GM18502 (cell line): ENCODE measurements around the gene ABCD3.
"Not testable (repeated sequence)": the region's sequence is repeated elsewhere in the genome, so short reads cannot be mapped to it uniquely, and the experiment has no call there.

Experiments
- ATAC-seq: cut with Tn5 transposase; IDR thresholded peaks from one replicate; pipeline ENCODE4 v1.9.1; 2021; ENCODE audit warnings: mild to moderate bottlenecking; ENCODE audit not compliant: unreplicated experiment, poor library complexity

The ABCD3 gene

GRCh38 chr1:94411237-94411636 is 7.0 kb upstream of the ABCD3 start:
- peak; percentile 90 for ATAC-seq

GRCh38 chr1:94413311-94413710 is 4.9 kb upstream of the ABCD3 start:
- no peak for ATAC-seq

- ATAC-seq, result no peak
These were observed 1.1 kb upstream of the ABCD3 start for GRCh38 chr1:94416901-94417727.

- no peak for ATAC-seq
These were observed 536 bp upstream of the ABCD3 start for GRCh38 chr1:94417728-94417977.

- peak; percentile 33 for ATAC-seq
These were observed 771 bp downstream of the ABCD3 start for GRCh38 chr1:94418664-94419655.

GRCh38 chr1:94422115-94422820 is 4.1 kb downstream of the ABCD3 start:
- ATAC-seq, result no peak

- no peak for ATAC-seq
These were observed 7.8 kb downstream of the ABCD3 start for GRCh38 chr1:94425821-94426484.

- not testable (repeated sequence) for ATAC-seq
These were observed 8.3 kb downstream of the ABCD3 start for GRCh38 chr1:94426485-94426870.

- ATAC-seq, result no peak
These were observed 10.3 kb downstream of the ABCD3 start for GRCh38 chr1:94428441-94428840.

GRCh38 chr1:94428927-94429528 is 10.8 kb downstream of the ABCD3 start:
- not testable (repeated sequence) for ATAC-seq

GRCh38 chr1:94430066-94430465 is 11.9 kb downstream of the ABCD3 start:
- ATAC-seq, result not testable (repeated sequence)

GRCh38 chr1:94433866-94434265 is 15.7 kb downstream of the ABCD3 start:
- no peak for ATAC-seq

- ATAC-seq, result no peak
These were observed 16.3 kb downstream of the ABCD3 start for GRCh38 chr1:94434365-94435045.

GRCh38 chr1:94438692-94439276 is 20.6 kb downstream of the ABCD3 start:
- no peak for ATAC-seq

GRCh38 chr1:94440088-94440487 is 21.9 kb downstream of the ABCD3 start:
- ATAC-seq, result no peak

- not testable (repeated sequence) for ATAC-seq
These were observed 24.9 kb downstream of the ABCD3 start for GRCh38 chr1:94443067-94443466.

GRCh38 chr1:94444819-94445218 is 26.6 kb downstream of the ABCD3 start:
- not testable (repeated sequence) for ATAC-seq

- ATAC-seq, result not testable (repeated sequence)
These were observed 27.5 kb downstream of the ABCD3 start for GRCh38 chr1:94445733-94446132.

- ATAC-seq, result not testable (repeated sequence)
These were observed 28.0 kb downstream of the ABCD3 start for GRCh38 chr1:94446177-94446576.
